SKM-1 treated with dmso at 0.1 percent for 144 hours (cell line): ENCODE data around the gene CDH4.

Source experiments
- DNase-seq: peaks from one replicate; lab custom pipeline; 2025; ENCODE audit not compliant: unreplicated experiment; lab: John Stamatoyannopoulos, UW

The CDH4 gene

DNA sequence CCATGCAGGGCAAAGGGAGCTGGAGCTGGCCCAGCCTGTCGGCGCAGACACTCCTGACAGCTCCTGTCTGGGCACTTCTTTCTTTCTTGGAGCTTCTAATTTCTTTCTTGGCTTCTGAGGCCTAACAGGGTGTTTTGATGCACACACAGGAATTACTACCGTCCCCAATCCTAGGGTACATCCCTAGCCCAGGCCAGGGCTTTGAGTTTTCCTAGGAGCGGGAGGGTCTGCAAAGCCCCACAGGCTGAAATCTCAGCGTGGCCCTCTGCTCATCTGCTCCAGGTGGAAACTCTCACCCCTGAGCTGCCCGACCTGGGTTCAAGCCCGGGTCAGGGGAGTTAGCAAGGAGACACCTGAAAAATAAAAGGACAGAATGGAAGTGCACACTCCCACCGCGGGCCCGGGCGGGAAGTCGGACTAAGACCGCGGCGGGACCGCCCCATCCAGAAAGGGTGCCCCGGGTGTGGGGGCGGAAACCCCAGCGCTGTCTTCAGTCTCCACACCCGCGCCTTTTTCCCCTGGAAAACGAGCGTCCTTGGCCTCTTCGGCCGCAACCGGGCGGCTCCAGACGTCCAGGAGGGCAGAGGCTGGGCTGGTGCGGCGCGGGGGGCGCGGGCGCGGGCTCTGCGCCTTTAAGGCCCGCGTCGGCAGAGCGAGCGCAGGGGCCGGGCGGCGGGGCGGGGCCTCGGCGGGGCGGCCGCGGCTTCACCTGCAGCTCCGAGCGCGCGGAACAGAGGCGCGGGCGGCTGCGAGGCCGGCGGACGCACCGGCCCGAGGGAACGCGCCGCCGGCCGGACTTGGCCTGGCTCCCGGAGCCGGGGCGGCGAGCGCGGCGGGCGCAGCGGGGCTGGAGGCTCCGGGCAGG lies at the start of gene CDH4:
Gene CDH4, plus strand, starts transcription at position 733 of the 865 bp plus-strand sequence.
- DNase-seq = no peak

DNA sequence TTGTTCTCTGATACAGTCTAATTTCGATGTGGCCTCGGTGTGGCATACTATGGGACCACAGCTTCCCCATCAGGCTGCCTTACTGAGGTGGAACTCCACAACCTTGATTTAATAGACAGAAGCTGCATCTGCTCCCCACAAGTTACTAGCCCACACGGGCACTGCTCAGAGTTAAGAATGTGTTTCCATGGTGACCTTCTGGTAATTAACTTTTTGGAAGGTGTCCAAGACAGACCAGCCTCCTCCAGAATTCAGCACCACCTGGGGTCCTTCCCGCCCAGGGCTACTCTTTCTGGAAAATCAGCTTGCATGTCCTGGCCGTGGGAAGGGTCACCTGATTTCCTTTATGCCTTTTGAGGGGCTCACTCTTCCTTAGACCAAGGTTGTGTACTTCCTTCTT lies 48.7 kb upstream of the CDH4 start:
- no peak for DNase-seq

DNA sequence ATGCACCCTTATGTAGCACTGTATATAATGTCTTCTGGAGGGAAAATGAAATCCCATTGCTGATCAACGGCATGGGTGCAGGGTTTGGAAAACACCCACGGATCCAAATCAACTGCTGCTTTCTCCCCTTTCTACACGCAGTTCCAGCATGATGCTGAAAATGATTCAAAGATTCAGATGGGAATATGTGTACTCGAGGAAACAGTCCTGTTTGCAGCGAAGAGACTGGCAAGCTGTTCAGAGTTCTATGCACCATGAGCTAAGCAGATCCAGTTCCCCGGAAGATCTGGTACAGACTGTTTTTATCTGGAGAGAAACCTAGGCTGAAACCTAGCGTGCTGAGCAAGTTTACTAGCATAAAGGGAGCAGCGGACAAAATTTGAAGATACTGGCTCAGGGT lies 47.9 kb upstream of the CDH4 start:
- no peak for DNase-seq

DNA sequence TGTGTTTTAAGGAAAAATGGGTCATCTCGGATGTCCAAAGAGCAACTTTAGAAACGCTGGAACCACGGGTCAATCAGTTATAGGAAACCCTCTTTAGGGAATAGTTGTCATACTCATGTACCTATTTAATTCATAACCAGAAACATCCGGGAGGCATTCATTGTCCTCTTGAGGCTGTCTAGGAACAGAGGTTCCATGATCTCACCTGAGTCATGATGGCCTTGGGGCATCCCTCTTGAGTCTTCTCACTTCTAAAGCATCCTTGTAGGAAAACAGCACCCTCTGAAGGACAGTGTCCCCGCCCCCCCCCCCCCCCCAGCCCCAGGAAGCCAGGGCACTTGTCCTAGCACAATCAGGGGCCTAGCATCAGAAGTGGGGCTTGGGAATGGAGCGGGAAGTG lies 46.3 kb upstream of the CDH4 start:
- no peak for DNase-seq

DNA sequence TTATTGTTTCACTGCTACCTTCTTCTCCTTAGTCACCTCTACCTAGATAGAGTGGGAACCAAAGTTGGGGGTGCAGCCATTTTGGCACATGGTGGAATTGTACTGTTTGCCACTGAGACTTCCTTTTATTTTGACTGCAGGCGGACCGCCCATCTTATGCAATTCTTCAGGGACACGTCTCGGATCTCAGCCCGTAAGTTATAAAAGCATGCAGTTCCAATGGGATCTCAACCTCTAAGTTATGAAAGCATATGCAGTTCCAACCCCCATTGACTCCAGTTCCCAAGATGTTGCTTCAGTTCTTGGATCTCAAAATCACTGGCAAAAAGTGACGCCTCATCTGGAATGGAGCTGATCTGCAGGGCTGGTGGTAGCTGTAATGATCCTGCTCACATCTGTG lies 41.2 kb upstream of the CDH4 start:
- DNase-seq = no peak

DNA sequence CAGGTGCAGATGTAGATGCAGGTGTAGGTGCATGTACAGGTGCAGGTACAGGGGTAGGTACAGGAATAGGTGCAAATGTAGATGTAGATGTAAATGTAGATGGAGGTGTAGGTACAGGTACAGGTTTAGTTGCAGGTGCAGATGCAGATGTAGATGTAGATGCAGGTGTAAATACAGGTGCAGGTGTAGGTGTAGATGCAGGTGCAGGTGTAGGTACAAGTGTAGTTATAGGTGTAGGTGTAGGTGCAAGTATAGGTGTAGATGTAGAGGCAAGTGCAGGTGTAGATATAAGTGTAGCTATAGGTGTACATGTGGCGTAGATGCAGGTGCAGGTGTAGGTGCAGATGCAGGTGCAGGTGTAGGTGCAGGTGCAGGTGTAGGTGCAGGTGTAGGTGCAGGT lies 34.2 kb upstream of the CDH4 start:
- DNase-seq = no peak

DNA sequence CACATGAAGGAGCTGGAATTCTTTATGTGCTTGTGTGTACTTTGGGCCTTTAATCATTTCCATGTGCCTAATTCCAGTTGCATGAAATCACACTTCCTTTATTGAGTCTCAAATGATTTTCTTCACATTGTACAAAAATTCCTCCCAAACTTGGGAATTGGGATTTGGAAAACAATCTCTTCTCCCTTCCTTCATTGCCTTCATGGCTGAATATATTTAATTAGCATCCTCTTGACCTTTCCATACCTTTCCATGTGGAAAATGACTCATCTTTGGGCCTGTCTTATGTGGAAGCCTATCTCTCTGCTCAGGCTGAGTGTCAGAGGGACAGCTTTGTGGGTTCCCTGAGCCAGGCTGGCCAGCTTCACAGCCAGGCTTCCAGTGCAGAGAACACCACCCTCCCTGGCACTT lies 33.0 kb upstream of the CDH4 start:
- DNase-seq = no peak

DNA sequence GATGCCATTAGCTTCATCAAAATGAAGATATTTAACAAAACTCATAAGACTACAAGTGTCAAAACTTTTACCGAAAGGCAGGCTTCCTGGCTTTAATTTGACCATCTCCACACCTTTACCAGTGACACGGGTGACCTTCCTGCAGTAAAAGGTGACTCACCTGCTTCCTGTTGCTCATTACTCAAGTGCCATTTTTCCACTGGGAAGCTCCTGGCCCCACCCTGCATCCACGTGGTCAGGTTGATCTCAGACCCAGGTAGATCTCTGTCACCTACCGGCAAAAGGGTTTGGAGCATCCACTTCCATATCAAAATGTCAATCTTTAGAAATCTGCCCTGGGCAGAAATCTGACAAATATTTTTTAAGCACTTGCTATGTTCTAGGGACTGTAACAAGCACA lies 31.9 kb upstream of the CDH4 start:
- no peak for DNase-seq

DNA sequence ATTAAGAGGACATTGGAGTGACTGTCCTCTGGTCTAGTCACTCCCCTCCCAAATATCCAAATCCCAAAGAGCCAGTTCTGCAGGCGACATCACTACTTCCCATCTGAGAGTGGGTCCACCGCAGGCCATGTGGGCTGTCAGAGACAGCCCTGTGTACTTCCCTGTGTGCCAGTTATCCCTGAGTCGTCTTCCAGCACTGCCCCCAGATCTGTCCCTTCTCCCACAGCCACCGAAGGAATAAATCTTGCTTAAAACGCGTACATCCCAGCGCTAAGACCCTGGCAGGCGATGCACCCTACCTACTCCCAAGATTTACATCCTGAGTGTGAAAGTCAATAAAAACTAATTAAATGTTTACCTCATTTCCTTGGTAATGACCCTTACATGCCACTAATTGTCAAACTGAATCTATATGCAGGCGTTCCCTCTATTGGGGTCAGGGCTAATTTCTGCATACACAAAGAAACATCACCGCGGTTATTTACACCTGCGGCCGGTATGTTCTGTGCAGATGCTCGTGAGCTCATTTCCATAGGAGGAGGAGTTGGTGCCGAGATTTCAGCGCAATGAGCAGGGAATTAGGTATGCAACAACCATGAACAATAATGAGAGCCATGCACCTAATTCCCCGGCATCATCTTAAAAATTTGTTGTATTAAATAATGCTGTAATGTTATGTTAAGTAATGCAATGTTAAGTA lies 31.3 kb upstream of the CDH4 start:
- no peak for DNase-seq

DNA sequence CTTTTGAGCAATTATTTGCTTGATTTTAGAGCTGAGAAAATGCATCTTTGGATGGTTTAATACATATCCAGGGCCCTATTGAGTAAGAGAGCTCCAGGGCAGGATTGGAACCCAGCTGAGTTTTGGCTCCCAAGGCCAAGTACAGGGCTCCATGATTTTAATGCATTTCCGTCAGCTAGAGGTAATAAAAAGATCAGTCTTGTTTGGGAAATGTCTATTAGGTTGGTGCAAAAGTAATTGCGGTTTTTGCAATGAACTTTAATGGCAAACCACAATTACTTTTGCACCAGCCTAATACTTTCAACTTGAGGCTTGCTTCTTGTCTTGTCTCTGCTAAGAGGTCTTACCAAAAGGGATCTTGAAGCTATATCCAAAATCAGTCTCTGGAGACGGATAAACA lies 29.4 kb upstream of the CDH4 start:
- DNase-seq = no peak

DNA sequence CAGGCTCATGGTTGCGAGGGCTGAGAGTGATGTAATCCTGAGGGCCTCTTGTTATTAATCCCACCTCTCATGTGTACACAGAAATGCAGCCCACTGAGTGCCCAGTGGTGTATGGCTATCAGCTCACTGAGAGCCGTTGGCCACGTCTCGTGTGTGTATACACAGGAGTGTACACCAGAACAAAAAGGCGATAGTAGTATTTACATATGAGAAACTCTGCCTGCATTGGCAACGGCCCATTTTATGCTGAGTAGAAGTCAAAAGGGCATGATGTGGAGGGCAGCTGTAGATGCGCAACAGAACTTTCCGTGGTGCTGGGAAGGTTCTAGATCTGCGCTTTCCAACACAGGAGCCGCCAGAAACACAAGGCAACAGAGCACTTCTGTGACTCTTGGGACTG lies 28.9 kb upstream of the CDH4 start:
- DNase-seq = no peak

DNA sequence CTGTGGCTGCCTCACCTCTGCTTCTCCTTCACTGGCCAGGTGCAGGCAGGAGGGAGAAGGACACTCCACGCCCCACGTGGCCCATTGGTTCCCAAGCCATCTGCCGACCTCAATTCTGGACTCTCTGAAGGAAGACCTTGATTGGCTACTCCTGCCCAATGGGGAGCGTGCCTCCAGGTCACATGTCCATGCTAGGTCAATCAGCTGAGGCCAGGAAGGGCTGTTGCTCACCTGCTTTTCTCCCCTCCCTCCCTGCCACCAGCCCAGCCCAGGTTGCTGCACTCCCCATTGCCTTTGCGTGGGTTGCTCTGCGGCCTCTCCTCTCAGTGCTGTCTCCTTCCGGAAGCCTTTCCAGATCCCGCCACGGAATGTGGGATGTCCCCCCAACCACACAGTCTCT lies 21.9 kb upstream of the CDH4 start:
- no peak for DNase-seq

DNA sequence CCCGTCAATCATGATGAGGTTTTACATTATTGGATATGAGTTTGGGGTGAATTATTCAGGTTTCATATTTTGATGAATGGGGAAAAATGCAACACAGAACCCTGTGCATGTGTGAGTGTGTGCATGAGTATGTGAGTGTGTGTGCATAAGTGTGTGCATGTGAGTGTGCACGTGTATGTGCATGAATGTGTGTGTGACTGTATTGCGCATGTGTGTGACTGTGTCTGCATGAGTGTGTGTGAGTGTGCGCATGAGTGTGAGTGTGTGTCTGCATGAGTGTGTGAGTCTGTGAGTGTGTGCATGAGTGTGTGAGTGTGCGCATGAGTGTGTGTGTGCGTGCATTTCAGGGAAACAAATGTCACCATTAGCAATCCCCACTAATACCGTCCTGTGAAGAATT lies 18.5 kb upstream of the CDH4 start:
- DNase-seq = no peak

DNA sequence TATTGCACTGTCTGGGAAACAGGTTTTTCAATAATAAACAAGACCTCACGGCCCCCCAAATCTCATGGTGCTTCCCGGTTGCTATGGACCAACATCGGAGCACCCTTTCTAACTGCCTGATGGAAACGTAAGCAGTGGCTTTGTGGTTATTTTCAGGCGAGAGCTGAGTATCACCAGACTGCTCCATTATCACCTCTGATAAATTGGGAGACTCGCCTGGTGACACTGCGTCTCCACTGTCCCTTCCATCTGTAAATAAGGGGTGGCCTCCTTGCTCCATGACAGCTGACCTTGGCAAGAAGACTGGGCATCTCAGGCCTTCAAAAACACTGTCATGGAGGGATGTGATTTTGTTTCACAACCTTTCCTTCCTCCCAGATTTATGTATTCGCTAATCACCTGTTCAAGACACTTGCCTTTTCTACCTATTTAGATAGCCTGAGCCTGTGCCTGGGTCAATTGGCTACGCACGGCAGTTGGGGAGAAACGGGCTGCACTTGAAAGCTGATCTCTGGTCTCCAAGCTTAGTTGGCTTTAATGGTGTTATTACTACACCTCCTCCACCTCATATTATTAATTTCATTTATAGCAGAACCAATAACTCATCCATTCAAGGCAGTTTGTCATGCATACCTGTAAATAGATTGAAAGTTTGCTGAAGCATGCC lies 17.7 kb upstream of the CDH4 start:
- no peak for DNase-seq

DNA sequence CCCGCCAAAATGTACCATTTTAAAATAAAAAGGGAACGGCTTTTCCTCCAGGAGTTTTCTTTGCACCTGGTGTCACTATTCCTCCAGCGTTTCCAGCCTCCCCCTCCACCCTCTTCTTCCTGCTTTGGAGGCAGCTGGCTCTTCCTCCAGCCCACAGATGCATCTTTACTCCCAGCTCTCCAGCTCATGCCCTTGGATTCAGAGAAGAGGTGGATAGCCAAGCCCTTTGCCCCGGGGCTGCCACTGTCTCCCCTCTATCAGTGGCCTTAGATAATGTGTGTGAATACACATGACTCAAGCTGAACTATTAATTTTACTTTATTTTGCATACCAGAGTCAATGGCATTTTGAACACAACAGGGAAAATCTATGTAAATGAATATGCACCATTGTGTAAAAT lies 15.3 kb upstream of the CDH4 start:
- no peak for DNase-seq

DNA sequence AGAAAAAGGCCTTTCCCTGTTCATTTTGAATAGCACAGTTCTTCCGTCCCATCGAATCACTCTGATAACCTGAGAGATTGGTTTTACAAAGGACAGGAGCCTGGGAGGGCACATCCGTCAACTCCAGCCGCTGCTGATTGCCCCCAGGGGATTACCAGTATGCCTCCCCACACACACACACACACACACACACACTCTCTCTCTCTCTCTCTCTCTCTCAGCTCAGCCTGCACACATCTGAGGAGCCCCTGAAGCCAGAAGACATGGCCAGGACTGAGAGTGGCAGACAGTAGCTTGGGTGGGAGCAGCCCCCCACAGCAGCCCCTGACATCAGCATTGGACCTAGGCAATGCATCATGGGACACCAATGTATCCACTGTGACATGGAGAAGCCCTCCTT lies 13.2 kb upstream of the CDH4 start:
- no peak for DNase-seq

DNA sequence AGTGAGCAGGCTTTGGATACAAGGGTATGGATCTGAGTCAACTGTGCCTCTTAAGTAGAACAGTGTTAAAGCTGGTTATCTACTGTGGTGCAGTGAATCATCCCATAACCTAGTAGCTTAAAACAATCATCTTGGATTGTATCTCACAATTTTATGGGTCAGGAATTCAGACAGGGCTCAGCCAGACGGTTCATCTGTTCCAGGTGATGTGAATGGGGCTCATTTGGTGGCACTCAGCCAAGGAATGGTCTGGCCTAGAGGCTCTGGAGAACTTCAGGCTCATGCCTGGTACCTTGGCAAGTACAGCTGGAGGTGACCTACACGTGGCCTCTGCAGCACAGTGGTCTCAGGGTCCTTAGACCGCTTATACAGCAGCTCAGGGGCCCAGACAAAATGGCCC lies 11.2 kb upstream of the CDH4 start:
- no peak for DNase-seq

DNA sequence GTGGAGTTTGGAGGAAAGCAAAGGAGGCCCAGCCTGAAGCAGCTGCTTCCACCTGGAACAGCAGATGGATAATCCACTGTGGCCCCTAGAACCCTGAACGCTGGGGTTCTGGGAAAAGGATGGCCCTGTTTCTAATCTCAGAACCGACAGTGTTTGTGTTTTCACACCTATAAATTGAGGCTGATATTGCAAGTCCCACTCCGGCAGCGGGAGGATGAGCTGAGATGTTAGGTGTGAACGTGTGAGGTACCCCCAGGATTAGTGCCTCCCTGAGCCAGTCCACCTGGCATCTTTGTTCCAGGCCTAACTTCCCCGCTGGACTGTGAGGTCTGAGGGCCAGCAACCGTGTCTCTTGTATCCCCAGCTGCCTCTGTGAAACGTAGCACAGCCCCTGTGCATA lies 7.8 kb upstream of the CDH4 start:
- DNase-seq = no peak

DNA sequence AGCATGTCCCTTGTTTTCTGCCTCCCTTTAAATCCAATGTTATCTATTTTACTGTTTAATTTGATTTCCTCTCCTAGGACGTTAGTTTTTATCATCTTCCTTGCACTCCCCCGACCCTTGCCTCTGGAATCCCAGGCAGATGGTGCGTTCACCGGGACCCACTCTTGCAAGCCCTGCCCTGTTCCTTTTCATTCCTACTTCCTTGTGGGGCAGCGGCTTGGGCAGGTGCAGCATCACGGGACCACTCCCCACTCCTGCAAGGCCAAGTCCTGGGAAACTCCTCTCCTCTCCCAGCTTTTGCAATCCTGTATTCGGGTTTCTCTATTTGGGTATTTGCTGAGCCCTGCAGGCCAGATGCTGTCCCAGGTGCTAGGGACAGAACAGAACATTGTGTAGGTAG lies 5.8 kb upstream of the CDH4 start:
- no peak for DNase-seq

DNA sequence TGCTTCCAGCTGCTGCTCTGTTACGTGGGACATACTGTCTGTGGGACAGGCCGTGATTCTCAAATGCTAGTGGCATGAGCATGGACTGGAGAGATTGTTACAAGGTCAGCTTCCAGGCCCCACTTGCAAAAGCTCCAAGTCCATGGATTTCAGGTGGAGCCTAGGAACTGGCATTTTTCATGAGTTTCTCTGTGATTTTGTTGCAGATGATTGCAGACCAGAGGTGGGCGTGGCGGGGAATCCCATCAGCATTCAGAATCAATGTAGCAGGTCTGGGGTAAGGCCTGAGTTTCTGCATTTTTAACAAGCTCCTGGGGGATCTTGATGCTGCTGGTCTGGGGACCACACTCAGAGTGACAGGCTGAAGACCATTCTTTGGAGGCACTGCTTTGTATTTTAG lies 2.4 kb upstream of the CDH4 start:
- DNase-seq = no peak

DNA sequence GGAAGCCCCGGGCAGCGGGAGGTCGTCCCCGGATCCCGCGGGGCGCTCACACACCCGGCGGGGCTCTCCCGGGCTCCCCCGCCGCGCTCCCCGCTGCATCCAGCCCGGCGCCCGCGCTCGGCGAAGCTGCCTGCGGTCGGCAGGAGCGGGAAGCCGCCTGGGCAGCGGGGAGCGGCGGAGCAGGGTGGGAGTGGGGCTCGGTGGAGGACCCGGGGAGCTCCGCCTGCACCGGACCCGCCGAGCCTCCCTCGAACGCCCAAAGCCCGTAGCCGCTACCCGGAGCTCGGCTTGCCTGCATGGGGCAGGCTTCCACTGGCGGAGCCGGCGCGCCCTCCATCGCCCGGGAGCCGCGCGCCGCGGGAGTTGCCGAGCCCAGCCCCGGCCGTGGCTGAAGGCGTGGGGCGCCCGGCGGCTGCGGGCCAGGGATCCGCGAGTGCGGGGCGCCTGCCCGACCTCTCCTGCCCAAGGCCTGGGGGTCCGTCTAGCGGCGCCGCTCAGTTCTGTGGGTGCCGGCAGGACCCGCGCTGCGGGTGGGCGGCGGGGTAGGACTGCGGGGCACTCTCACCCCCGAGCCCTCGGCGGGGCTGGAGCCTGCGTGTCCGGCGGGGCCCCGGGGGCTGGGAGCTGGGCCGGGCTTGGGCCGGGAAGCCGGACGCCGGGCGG lies 671 bp downstream of the CDH4 start:
- no peak for DNase-seq

DNA sequence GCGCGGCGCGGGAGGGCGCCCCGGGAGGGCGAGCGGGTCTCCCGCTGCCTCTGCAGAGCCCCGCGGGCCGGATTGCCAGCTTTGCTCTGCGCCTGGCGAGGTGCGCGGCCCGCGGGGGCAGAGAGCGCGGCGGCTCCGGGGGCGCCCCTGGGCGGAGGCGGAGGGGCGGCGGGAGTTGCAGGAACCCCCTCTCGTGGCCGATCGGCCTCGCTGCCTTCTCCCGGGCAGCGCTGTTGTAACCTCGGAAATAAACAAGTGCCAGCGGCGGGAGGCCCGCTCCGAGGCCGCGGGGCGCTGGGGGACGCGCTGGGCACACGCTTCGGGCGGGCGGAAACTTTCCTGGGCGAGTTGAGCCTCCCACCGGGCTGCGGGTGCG lies 1.2 kb downstream of the CDH4 start:
- DNase-seq = no peak
